OCI-LY3 (cell line): ENCODE results near the gene ALKBH3.
A peak's percentile ranks its signal among the peaks of the same experiment; 100 is the strongest.

Source experiments
- H2AFZ ChIP-seq: fragments of 200-600, 300-600 bp; shearing (Covaris generic); 2 replicates; pipeline ENCODE4 v1.6.0; 2014; ENCODE audit warnings: antibody characterized with exemption, low read depth, low read length
- H3K27ac ChIP-seq: fragments of 200-600, 300-600 bp; sonication (generic); 2 replicates; pipeline ENCODE4 v1.5.1; 2014; ENCODE audit warnings: mild to moderate bottlenecking, low read length, moderate library complexity, mixed read lengths
- H3K27me3 ChIP-seq: fragments of 200-600, 300-600 bp; sonication (generic); 2 replicates; pipeline ENCODE4 v1.6.1; 2014; ENCODE audit warnings: low read depth, low read length, mixed read lengths
- H3K36me3 ChIP-seq: fragments of 200-600, 300-600 bp; sonication (generic); replicated peaks from 2 replicates; pipeline ENCODE3; 2014; ENCODE audit warnings: low read depth, low read length, mixed read lengths
- H3K4me1 ChIP-seq: fragments of 300-600, 200-600 bp; sonication (generic); 2 replicates; pipeline ENCODE4 v1.6.1; 2014; ENCODE audit warnings: low read length, mixed read lengths
- H3K4me2 ChIP-seq: fragments of 200-600, 300-600 bp; sonication (generic); 2 replicates; pipeline ENCODE4 v1.6.1; 2014; ENCODE audit warnings: low read length, mixed read lengths
- H3K4me3 ChIP-seq: fragments of 300-600, 200-600 bp; sonication (generic); 2 replicates; pipeline ENCODE4 v1.5.1; 2014; ENCODE audit warnings: antibody characterized with exemption, mild to moderate bottlenecking, low read length, moderate library complexity
- H3K79me2 ChIP-seq: fragments of 300-600, 200-600 bp; shearing (Covaris generic); 2 replicates; pipeline ENCODE4 v1.6.1; 2014; ENCODE audit warnings: mild to moderate bottlenecking, low read length, mixed read lengths
- H3K9ac ChIP-seq: fragments of 300-600, 200-600 bp; shearing (Covaris generic); 2 replicates; pipeline ENCODE4 v1.6.0; 2014; ENCODE audit warnings: mild to moderate bottlenecking, low read length, moderate library complexity
- H3K9me3 ChIP-seq: fragments of 200-600, 300-600 bp; shearing (Covaris generic); 2 replicates; pipeline ENCODE4 v1.6.1; 2014; ENCODE audit warnings: low read length, mixed read lengths; ENCODE audit not compliant: insufficient read depth
- H4K20me1 ChIP-seq: fragments of 200-600, 300-600 bp; sonication (generic); 2 replicates; pipeline ENCODE4 v1.6.1; 2016; ENCODE audit warnings: low read length, mixed read lengths; ENCODE audit not compliant: insufficient read depth
- CTCF ChIP-seq: fragments of 200-600, 300-600 bp; sonication (generic); IDR thresholded peaks from 2 replicates; pipeline ENCODE4 v1.5.1; 2014; ENCODE audit warnings: antibody characterized with exemption, low read length, low read depth
- EZH2phosphoT487 ChIP-seq: fragments of 200-600 bp; shearing (Covaris generic); IDR thresholded peaks from 2 replicates; pipeline ENCODE4 v1.6.1; 2018; ENCODE audit warnings: antibody characterized with exemption, mixed run types, low read depth

Gene ALKBH3

GRCh38 chr11:43879789-43880639, 617 bp upstream of the ALKBH3 start:
- Histone ChIP-seq H3K4me1 (peaks cover 15% of the 10 kb centered on the region), H4K20me1 (no peaks in the 10 kb centered on the region), H3K27me3 (peaks cover 1% of the 10 kb centered on the region; the same call in 1 of the 2 replicates), H3K4me3 (peak overlapping the region; percentile 97), H3K4me2 (peak overlapping the region; percentile 99), H3K36me3 (peaks cover 17% of the 10 kb centered on the region), H3K9me3 (no peaks in the 10 kb centered on the region), H2AFZ (peak overlapping the region; percentile 99), H3K27ac (no peak overlapping the region), H3K9ac (peak overlapping the region; percentile 57), H3K79me2 (peaks cover 18% of the 10 kb centered on the region)
- TF ChIP-seq EZH2phosphoT487 (no peak), CTCF (no peak)

DNA sequence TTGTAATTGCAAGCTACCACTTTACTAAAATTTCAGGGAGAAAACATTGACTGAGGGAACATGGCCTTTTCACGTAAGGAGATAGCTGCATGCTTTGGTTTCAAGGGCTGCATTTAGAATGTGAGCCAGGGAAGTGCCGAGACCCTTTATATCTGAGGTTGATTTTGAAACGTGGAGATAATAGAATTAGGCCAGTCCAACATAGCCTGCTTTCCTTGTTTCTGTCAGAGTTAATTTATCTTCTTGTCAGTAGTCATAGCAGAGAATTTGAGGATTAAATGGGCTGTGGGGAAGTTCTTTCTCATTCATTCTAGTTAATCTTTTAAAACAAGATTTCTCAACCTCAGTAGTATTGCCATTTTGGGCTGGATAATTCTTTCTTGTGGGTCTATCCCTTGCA, 12.2 kb downstream of the ALKBH3 start:
- H3K27me3 ChIP-seq: no peaks in the 10 kb centered on the region
- no peak overlapping the region for H2AFZ ChIP-seq
- TF ChIP-seq CTCF (no peak), EZH2phosphoT487 (no peak)
- no peak overlapping the region for H3K4me2 ChIP-seq
- no peaks in the 10 kb centered on the region for H3K9me3 ChIP-seq
- H3K9ac ChIP-seq: no peak overlapping the region
- no peaks in the 10 kb centered on the region for H3K79me2 ChIP-seq
- H3K27ac ChIP-seq: no peak overlapping the region
- peaks cover 49% of the 10 kb centered on the region for H3K36me3 ChIP-seq
- H3K4me3 ChIP-seq: no peak overlapping the region
- H3K4me1 ChIP-seq: no peaks in the 10 kb centered on the region
- H4K20me1 ChIP-seq: no peaks in the 10 kb centered on the region

- Histone ChIP-seq H3K36me3 (peaks cover 59% of the 10 kb centered on the region), H3K4me2 (no peak overlapping the region)
- TF ChIP-seq EZH2phosphoT487 (no peak), CTCF (no peak)
These were observed 13.9 kb downstream of the ALKBH3 start for GRCh38 chr11:43894546-43894945.

DNA sequence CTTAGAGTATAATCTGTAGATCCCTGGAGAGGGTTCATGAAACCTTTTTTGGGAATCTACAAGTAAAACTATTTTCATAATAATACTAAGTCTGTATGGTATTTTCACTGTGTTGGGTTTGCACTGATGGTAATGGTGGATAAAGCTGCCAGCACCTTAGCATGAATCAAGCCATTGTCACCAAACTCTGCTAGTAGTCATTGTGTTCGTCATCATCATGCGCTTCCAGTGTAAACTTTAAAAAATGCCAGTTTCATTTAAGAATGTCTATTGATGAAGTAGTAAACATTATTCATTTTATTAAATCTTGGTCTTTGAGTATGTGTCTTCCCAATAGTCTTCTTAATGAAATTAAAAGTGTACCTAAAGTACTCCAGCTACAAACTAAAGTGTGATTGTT, 15.0 kb downstream of the ALKBH3 start:
- no peak for TF ChIP-seq CTCF
- no peak for TF ChIP-seq EZH2phosphoT487
- H3K4me3 ChIP-seq: no peak overlapping the region
- peaks cover 59% of the 10 kb centered on the region for H3K36me3 ChIP-seq
- no peak overlapping the region for H3K4me2 ChIP-seq
- H3K27ac ChIP-seq: no peak overlapping the region
- H3K9me3 ChIP-seq: no peaks in the 10 kb centered on the region
- no peaks in the 10 kb centered on the region for H3K27me3 ChIP-seq
- H3K9ac ChIP-seq: no peak overlapping the region
- no peaks in the 10 kb centered on the region for H3K79me2 ChIP-seq
- H2AFZ ChIP-seq: no peak overlapping the region
- H4K20me1 ChIP-seq: no peaks in the 10 kb centered on the region
- H3K4me1 ChIP-seq: no peaks in the 10 kb centered on the region

More at GRCh38 chr11:43894546-43894945, 13.9 kb downstream of the ALKBH3 start:
- H2AFZ ChIP-seq: no peak overlapping the region
- no peak overlapping the region for H3K9ac ChIP-seq
- H3K4me1 ChIP-seq: no peaks in the 10 kb centered on the region
- no peaks in the 10 kb centered on the region for H3K27me3 ChIP-seq
- no peaks in the 10 kb centered on the region for H3K79me2 ChIP-seq
- H3K4me3 ChIP-seq: no peak overlapping the region
- no peaks in the 10 kb centered on the region for H3K9me3 ChIP-seq
- H3K27ac ChIP-seq: no peak overlapping the region
- H4K20me1 ChIP-seq: no peaks in the 10 kb centered on the region
